IMR-90 (cell line): ENCODE results near the gene PTGER2. TPM values are rescaled to one million over a fixed set of nuclear protein-coding genes. Genes with fewer than 3 reads are reported as not detected.
A peak's percentile ranks its signal among the peaks of the same experiment; 100 is the strongest.

Experiments used
- ATAC-seq: fragments of 200-7000 bp; cut with Tn5 transposase; 2 replicates; pipeline ENCODE4 v1.9.1; 2020; ENCODE audit warnings: low read depth, mild to moderate bottlenecking, moderate library complexity
- BruUV-seq: library from RNA; stranded (reverse); fragments of 400-500 nt; replicated peaks from 2 replicates; lab custom pipeline; 2021; lab: Mats Ljungman, UMichigan
- CTCF ChIA-PET: fragments of 300-600 bp; formaldehyde crosslinking; extraction: SDS; loops from one replicate; lab custom pipeline; 2021; ENCODE audit warnings: antibody characterized with exemption; lab: Yijun Ruan, JAX
- POLR2A ChIA-PET: fragments of 300-600 bp; sonication (Branson Sonifier 250); formaldehyde crosslinking; loops from one replicate; lab custom pipeline; 2022; ENCODE audit warnings: antibody characterized with exemption; ENCODE audit not compliant: unreplicated experiment; lab: Charles Lee
- DNase-seq: peaks from one replicate; pipeline ENCODE4 v3.0.0; 2013
- H2AFZ ChIP-seq: replicated peaks from 2 replicates; pipeline ENCODE3; 2013; ENCODE audit warnings: low read length, mild to moderate bottlenecking; ENCODE audit not compliant: poor library complexity
- H2AK5ac ChIP-seq: 2 replicates; pipeline ENCODE4 v1.6.1; 2013; ENCODE audit warnings: low read depth, low read length, inconsistent platforms
- H2AK9ac ChIP-seq: replicated peaks from 2 replicates; pipeline ENCODE3; 2013; ENCODE audit warnings: mild to moderate bottlenecking, low read depth, low read length, moderate library complexity; ENCODE audit not compliant: poor library complexity
- H2BK120ac ChIP-seq: 2 replicates; pipeline ENCODE4 v1.6.1; 2013; ENCODE audit warnings: low read depth, low read length, inconsistent platforms
- H2BK15ac ChIP-seq: 3 replicates; pipeline ENCODE4 v1.6.1; 2013; ENCODE audit warnings: low read depth, low read length, inconsistent platforms
- H2BK20ac ChIP-seq: 2 replicates; pipeline ENCODE4 v1.6.1; 2013; ENCODE audit warnings: low read depth, mild to moderate bottlenecking, inconsistent platforms, low read length, moderate library complexity
- H2BK5ac ChIP-seq: 2 replicates; pipeline ENCODE4 v1.6.1; 2013; ENCODE audit warnings: mild to moderate bottlenecking, low read depth, low read length, inconsistent platforms; ENCODE audit not compliant: poor library complexity, severe bottlenecking
- H3K14ac ChIP-seq: replicated peaks from 2 replicates; pipeline ENCODE4 v1.6.1; 2013; ENCODE audit warnings: low read depth, low read length, inconsistent platforms
- H3K18ac ChIP-seq: 2 replicates; pipeline ENCODE4 v1.6.1; 2013; ENCODE audit warnings: low read depth, low read length, control low read depth
- H3K23ac ChIP-seq: 2 replicates; pipeline ENCODE4 v1.6.1; 2013; ENCODE audit warnings: low read depth, low read length, inconsistent platforms
- H3K27ac ChIP-seq: 2 replicates; pipeline ENCODE4 v1.5.1; 2013; ENCODE audit warnings: mild to moderate bottlenecking, control low read depth, low read length; ENCODE audit not compliant: insufficient read depth
- H3K27me3 ChIP-seq: 2 replicates; pipeline ENCODE4 v1.6.1; 2013; ENCODE audit warnings: low read length; ENCODE audit not compliant: control insufficient read depth, insufficient read depth
- H3K36me3 ChIP-seq: 2 replicates; pipeline ENCODE4 v1.6.1; 2013; ENCODE audit warnings: low read length, mixed read lengths; ENCODE audit not compliant: control insufficient read depth, insufficient read depth
- H3K4ac ChIP-seq: 2 replicates; pipeline ENCODE4 v1.6.1; 2013; ENCODE audit warnings: low read depth, low read length, inconsistent platforms
- H3K4me1 ChIP-seq: 2 replicates; pipeline ENCODE4 v1.6.1; 2013; ENCODE audit warnings: low read length, mixed read lengths; ENCODE audit not compliant: control insufficient read depth, insufficient read depth
- H3K4me2 ChIP-seq: 2 replicates; pipeline ENCODE4 v1.6.1; 2013; ENCODE audit warnings: low read depth, mild to moderate bottlenecking, control low read depth, low read length, moderate library complexity
- H3K4me3 ChIP-seq: 2 replicates; pipeline ENCODE4 v1.5.1; 2013; ENCODE audit warnings: low read depth, mild to moderate bottlenecking, control low read depth, low read length, moderate library complexity; ENCODE audit not compliant: insufficient read depth
- H3K56ac ChIP-seq: 2 replicates; pipeline ENCODE4 v1.6.1; 2013; ENCODE audit warnings: low read length, inconsistent platforms; ENCODE audit not compliant: insufficient read depth; ENCODE audit errors: extremely low read depth
- H3K79me1 ChIP-seq, 2 experiments: 2 replicates each; pipeline ENCODE4 v1.6.1; 2013; ENCODE audit warnings: low read length in 2 of 2, inconsistent platforms in 1 of 2, low read depth in 1 of 2
- H3K9ac ChIP-seq: 2 replicates; pipeline ENCODE4 v1.6.1; 2013; ENCODE audit warnings: low read depth, low read length, control low read depth
- H3K9me1 ChIP-seq: 2 replicates; pipeline ENCODE4 v1.6.1; 2013; ENCODE audit warnings: low read length, inconsistent platforms; ENCODE audit not compliant: insufficient read depth
- H3K9me3 ChIP-seq: 2 replicates; pipeline ENCODE4 v1.6.1; 2013; ENCODE audit warnings: low read length; ENCODE audit not compliant: control insufficient read depth, insufficient read depth
- H4K20me1 ChIP-seq: 2 replicates; pipeline ENCODE4 v1.6.1; 2013; ENCODE audit warnings: low read length, inconsistent platforms; ENCODE audit not compliant: insufficient read depth
- H4K5ac ChIP-seq: 2 replicates; pipeline ENCODE4 v1.6.1; 2013; ENCODE audit warnings: mild to moderate bottlenecking, low read depth, low read length, control low read depth
- H4K8ac ChIP-seq, 2 experiments: 2 replicates each; pipeline ENCODE4 v1.6.1; 2013; ENCODE audit warnings: low read depth in 2 of 2, low read length in 2 of 2, control low read depth in 1 of 2, inconsistent platforms in 1 of 2
- H4K91ac ChIP-seq: 2 replicates; pipeline ENCODE4 v1.6.1; 2013; ENCODE audit warnings: low read depth, low read length, inconsistent platforms; ENCODE audit not compliant: insufficient read depth
- RCOR1 ChIP-seq: IDR thresholded peaks from 2 replicates; pipeline ENCODE4 v1.6.1; 2012; ENCODE audit warnings: mild to moderate bottlenecking, low read length, improper control_type of control experiment; ENCODE audit not compliant: insufficient replicate concordance
- WGBS, 2 experiments: methylation state at CpG; one replicate each; pipeline versions ENCODE4 v1.1.5 to v1.1.7; 2013; ENCODE audit warnings: missing lambda C conversion rate in 2 of 2; ENCODE audit not compliant: insufficient read length in 1 of 2; ENCODE audit errors: extremely low coverage in 2 of 2; 5-methylcytosine and 5-hydroxymethylcytosine counted together
- dilution Hi-C: fragments of 300-500 bp; cut with HindIII; formaldehyde crosslinking; loops from one replicate; pipeline ENCODE4 v1.14.3; 2018; ENCODE audit warnings: low sequenced_read_pairs; ENCODE audit not compliant: unreplicated experiment
- in situ Hi-C: fragments of 300-500 bp; cut with MboI; formaldehyde crosslinking; loops from 3 replicates; pipeline ENCODE4 v1.14.3; 2019; ENCODE audit warnings: low sequenced_read_pairs, inconsistent platforms, mixed read lengths
- intact Hi-C: fragments of 100-400 bp; cut with micrococcal nuclease; formaldehyde crosslinking; loops from 2 replicates; pipeline ENCODE4 v1.10.0; 2022
- polyA plus RNA-seq, 3 experiments: library from polyadenylated mRNA; depleted of rRNA; stranded (reverse); fragments of >200 nt; gene quantifications; 2 replicates each; pipeline ENCODE4 v1.2.3, GENCODE V29; 2012; ENCODE audit warnings: low replicate concordance in 1 of 3
- total RNA-seq: library from RNA; depleted of rRNA; stranded (reverse); fragments of >200 nt; gene quantifications from 2 replicates; pipeline ENCODE4 v1.2.3, GENCODE V29; 2012

The PTGER2 gene
- total and polyA plus RNA-seq, 2 of the 4 experiments (the other 2 are of a cell fraction) = 24.7 to 58.5 TPM

DNA sequence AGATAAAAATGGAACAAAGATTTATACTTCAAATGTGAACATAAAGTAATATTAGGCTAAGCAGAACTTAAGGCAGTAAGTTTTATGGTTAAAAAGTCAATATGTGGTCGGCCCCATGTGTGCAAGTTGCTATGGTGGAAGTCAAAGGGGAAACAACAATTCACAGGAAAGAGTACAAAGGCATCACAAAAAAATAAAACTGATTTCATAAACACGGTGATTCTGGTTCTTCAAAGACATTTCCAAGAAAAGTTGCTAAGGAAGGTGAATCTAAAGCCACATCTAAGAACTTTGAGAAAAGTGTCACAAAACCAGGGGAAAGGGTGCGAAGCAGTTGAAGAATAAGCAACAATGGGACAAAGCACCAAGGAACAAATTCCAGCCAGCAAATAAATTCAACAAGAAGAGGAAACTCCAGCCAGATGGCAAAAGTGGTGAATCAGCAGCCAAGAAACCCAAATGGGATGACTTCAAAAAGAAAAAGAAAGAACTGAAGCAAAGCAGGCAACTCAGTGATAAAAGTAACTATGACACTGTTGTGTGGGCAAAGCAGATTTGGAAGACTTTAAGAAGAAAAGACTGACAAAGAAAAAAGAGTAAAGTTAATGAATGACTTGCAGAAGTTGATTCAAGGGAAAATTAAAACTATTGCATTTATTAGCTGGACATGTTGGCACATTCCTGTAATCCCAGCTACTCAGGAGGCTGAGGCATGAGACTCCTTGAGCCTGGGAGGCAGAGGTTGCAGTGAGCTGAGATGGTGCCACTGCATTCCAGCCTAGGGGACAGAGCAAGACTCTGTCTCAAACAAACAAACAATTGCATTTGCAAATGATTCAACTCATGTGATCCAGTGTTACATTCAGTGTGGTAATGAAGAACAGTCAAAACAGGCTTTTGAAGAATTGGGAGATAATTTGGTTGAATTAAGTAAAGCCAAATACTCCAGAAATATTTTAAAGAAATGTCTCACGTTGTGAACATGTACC, 27.2 kb upstream of the PTGER2 start:
- Histone ChIP-seq H2AK9ac (no peak overlapping the region), H3K23ac (no peak overlapping the region), H2AFZ (no peak overlapping the region), H3K9ac (no peak overlapping the region), H3K4me2 (no peak overlapping the region), H3K4me3 (no peak overlapping the region), H3K4me1 (peaks cover 2% of the 10 kb centered on the region), H2BK120ac (no peak overlapping the region), H3K18ac (no peak overlapping the region), H3K9me3 (no peaks in the 10 kb centered on the region), H3K56ac (no peak overlapping the region), H3K36me3 (no peaks in the 10 kb centered on the region), H2AK5ac (no peak overlapping the region), H4K5ac (no peak overlapping the region), H3K27me3 (0 out of 2 replicates have a peak, but pooled peaks cover 2% of the 10 kb centered on the region), H3K9me1 (no peaks in the 10 kb centered on the region), H3K27ac (no peak overlapping the region), H4K91ac (no peak overlapping the region), H2BK5ac (no peak overlapping the region), H3K14ac (no peak overlapping the region), H4K8ac (no peak overlapping the region), H3K4ac (no peak overlapping the region), H2BK15ac (no peak overlapping the region), H4K20me1 (no peaks in the 10 kb centered on the region), H2BK20ac (no peak overlapping the region), H3K79me1 (no peaks in the 10 kb centered on the region)
- intact Hi-C loops = no loop called here
- ChIA-PET CTCF (interaction anchor here (0.6 to 0.7 kb wide), 3 partner anchors 11 to 292 kb away, joined by 3 to 5 read pairs (median 4); no protein-coding TSS in a partner anchor), POLR2A (no interaction called here)
- no TSS peak for BruUV-seq
- DNase-seq (peak; percentile 21), ATAC-seq (peak; percentile 64)
- in situ Hi-C loops = no loop called here
- TF ChIP-seq RCOR1 = no peak
- dilution Hi-C loops = no loop called here
- WGBS, 2 experiments = no CpG with 5 or more reads among the region's 4 CpGs
